ENCODE results near the gene IMPDH2.

Gene IMPDH2

DNA sequence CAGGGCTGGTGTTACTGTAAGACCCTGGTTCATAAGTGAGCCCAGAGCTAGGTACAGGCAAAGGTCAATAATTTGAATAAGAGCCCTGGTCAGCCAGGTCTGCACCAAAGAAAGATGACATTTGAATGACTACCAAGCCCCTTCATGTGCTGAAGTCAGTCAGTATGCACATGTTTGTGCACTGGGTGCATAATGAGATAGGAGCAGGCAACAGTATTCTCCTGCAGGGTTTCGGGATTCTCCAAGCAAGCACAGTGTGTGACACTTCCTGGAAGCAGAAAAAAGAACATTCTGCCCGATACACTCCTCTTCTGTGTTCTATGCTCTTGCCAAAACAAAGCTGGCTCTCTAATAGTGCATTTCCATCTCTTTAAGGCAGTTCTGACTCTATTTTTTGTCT is 5.5 kb upstream of the IMPDH2 start (continued):
- no peak for TF ChIP-seq ZNF518A (tag by site-specific recombination; conservative IDR thresholded peaks at IDR 0.05; ENCODE audit: low read depth)
- TF ChIP-seq ZNF112 (tag by site-specific recombination; IDR thresholded peaks at IDR 0.05), result no peak
- TF ChIP-seq ZNF433 (tag by site-specific recombination; IDR thresholded peaks at IDR 0.05; ENCODE audit: low read depth), result no peak
- TF ChIP-seq ZFHX2 (tag by site-specific recombination; conservative IDR thresholded peaks at IDR 0.05), result no peak
- TF ChIP-seq KLF9 (tag by site-specific recombination; IDR thresholded peaks at IDR 0.05; ENCODE audit: low read depth), result no peak

DNA sequence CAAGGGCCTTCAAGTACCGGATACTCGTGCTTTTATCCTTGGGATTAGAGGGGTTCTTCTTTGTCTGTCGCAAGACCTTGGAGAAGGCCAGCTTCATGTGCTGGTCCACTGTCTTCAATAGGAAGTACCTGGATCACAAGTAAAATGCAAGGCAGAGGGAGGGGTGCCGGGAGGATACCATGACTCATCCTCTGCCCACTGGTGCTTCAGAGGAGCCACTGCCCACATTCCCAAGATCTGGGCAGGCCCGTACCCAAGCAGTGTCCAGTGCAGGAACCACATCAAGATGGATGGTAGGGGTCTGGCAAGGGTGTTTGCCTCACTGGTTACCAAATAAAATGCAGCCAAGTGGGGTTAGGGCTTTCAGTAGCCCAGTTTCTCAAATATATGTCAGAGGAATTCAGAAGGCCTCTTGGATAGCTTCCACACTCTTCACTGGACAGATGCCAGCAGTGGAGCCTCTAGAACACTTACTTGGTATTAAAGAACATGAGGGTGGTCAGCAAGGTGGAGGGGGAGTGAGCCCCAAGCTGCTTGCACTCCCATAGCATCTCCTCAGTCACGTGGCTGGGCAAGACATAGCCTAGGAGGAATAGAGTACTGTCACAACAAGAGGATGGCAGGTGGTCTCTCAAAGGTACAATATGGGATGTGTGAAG is 3.6 kb upstream of the IMPDH2 start:
- Histone ChIP-seq H3K27ac (ENCODE audit: extremely low read depth, low read depth, low read length) (no peak overlapping the region), H3K4me1 (ENCODE audit: control insufficient read depth, insufficient read depth, low read length) (no peaks in the 10 kb centered on the region), H3K4me3 (ENCODE audit: low read depth, low read length) (no peak overlapping the region), H3K9me3 (ENCODE audit: control insufficient read depth, insufficient read depth, low read depth, low read length) (no peaks in the 10 kb centered on the region), H3K36me3 (ENCODE audit: control insufficient read depth in 2 of 2, insufficient read depth in 1 of 2, low read length in 2 of 2) (peaks cover 10 to 82% of the 10 kb centered on the region in 2 experiments; a peak in 2 of 3 replicates)
- TF ChIP-seq, protein P1, sequence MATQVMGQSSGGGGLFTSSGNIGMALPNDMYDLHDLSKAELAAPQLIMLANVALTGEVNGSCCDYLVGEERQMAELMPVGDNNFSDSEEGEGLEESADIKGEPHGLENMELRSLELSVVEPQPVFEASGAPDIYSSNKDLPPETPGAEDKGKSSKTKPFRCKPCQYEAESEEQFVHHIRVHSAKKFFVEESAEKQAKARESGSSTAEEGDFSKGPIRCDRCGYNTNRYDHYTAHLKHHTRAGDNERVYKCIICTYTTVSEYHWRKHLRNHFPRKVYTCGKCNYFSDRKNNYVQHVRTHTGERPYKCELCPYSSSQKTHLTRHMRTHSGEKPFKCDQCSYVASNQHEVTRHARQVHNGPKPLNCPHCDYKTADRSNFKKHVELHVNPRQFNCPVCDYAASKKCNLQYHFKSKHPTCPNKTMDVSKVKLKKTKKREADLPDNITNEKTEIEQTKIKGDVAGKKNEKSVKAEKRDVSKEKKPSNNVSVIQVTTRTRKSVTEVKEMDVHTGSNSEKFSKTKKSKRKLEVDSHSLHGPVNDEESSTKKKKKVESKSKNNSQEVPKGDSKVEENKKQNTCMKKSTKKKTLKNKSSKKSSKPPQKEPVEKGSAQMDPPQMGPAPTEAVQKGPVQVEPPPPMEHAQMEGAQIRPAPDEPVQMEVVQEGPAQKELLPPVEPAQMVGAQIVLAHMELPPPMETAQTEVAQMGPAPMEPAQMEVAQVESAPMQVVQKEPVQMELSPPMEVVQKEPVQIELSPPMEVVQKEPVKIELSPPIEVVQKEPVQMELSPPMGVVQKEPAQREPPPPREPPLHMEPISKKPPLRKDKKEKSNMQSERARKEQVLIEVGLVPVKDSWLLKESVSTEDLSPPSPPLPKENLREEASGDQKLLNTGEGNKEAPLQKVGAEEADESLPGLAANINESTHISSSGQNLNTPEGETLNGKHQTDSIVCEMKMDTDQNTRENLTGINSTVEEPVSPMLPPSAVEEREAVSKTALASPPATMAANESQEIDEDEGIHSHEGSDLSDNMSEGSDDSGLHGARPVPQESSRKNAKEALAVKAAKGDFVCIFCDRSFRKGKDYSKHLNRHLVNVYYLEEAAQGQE (tag by site-specific recombination; IDR thresholded peaks at IDR 0.05), result no peak
- TF ChIP-seq ZSCAN18 (tag by site-specific recombination; IDR thresholded peaks at IDR 0.05), result no peak
- TF ChIP-seq ZNF350 (tag by site-specific recombination; IDR thresholded peaks at IDR 0.05), result no peak
- no peak for TF ChIP-seq ZNF23 (tag by site-specific recombination; IDR thresholded peaks at IDR 0.05; ENCODE audit: borderline replicate concordance)
- no peak for TF ChIP-seq ZNF24 (tag by site-specific recombination; IDR thresholded peaks at IDR 0.05)
- TF ChIP-seq WT1 (tag by site-specific recombination; IDR thresholded peaks at IDR 0.05), result no peak
- TF ChIP-seq ZNF302 (tag by site-specific recombination; IDR thresholded peaks at IDR 0.05; ENCODE audit: low read depth), result no peak
- TF ChIP-seq HOXD13 (CRISPR knock-in tag; IDR thresholded peaks at IDR 0.05; ENCODE audit: borderline replicate concordance), result no peak
- no peak for TF ChIP-seq ZNF169 (tag by site-specific recombination; IDR thresholded peaks at IDR 0.05)
- no peak for TF ChIP-seq ZNF175 (tag by site-specific recombination; IDR thresholded peaks at IDR 0.05)
- no peak for TF ChIP-seq HIC1 (tag by site-specific recombination; IDR thresholded peaks at IDR 0.05)
- TF ChIP-seq ZNF423 (tag by site-specific recombination; IDR thresholded peaks at IDR 0.05), result no peak
- CTCF ChIA-PET, result no interaction called here
- POLR2A ChIA-PET, result no interaction called here

All from HEK293 (cell line).